Esophagus (tissue), 2 donors: ENCODE results near the gene WHAMM. TPM values are rescaled to one million over a fixed set of nuclear protein-coding genes. Genes with fewer than 3 reads are reported as not detected.

Source experiments
- H3K27ac ChIP-seq, 2 donors: one replicate each; pipeline ENCODE4 v1.5.1; 2013; ENCODE audit warnings: low read depth in 2 of 2, mild to moderate bottlenecking in 2 of 2, inconsistent platforms in 1 of 2, low read length in 1 of 2, moderate library complexity in 1 of 2
- H3K27me3 ChIP-seq, 2 donors: one replicate each; pipeline ENCODE4 v1.6.1; 2013; ENCODE audit warnings: low read length in 2 of 2, control low read depth in 1 of 2, mild to moderate bottlenecking in 1 of 2; ENCODE audit not compliant: insufficient read depth in 2 of 2, control insufficient read depth in 1 of 2
- H3K36me3 ChIP-seq, 2 donors: one replicate each; pipeline ENCODE4 v1.6.1; 2013; ENCODE audit warnings: low read length in 1 of 2; ENCODE audit not compliant: control insufficient read depth in 2 of 2, insufficient read depth in 2 of 2
- H3K4me1 ChIP-seq, 2 donors: one replicate each; pipeline ENCODE4 v1.6.1; 2013; ENCODE audit warnings: low read length in 1 of 2; ENCODE audit not compliant: control insufficient read depth in 2 of 2, insufficient read depth in 2 of 2
- H3K4me3 ChIP-seq, 2 donors: one replicate each; pipeline ENCODE4 v1.5.1; 2013; ENCODE audit warnings: low read length in 2 of 2, mild to moderate bottlenecking in 2 of 2, low read depth in 1 of 2, moderate library complexity in 1 of 2
- H3K9me3 ChIP-seq, 2 donors: one replicate each; pipeline ENCODE4 v1.6.1; 2013; ENCODE audit warnings: mild to moderate bottlenecking in 2 of 2, low read depth in 1 of 2, low read length in 1 of 2, moderate library complexity in 1 of 2; ENCODE audit not compliant: control insufficient read depth in 2 of 2, insufficient read depth in 1 of 2
- WGBS, 2 donors: extraction: QIAGEN DNeasy Blood & Tissue Kit; methylation state at CpG; one replicate each; pipeline ENCODE4 v1.1.7; 2013; 5-methylcytosine and 5-hydroxymethylcytosine counted together
- polyA plus RNA-seq, 2 donors: library from polyadenylated mRNA; stranded (reverse); fragments of 200-250 nt; gene quantifications; one replicate each; pipeline ENCODE4 v1.2.3, GENCODE V29; 2013
- donor health status: healthy with polysubstance abuse.
- donor health status: Bipolar disorder and iron deficiency.

WHAMM gene
- polyA plus RNA-seq, 2 donors = 4.1 to 4.5 TPM

DNA sequence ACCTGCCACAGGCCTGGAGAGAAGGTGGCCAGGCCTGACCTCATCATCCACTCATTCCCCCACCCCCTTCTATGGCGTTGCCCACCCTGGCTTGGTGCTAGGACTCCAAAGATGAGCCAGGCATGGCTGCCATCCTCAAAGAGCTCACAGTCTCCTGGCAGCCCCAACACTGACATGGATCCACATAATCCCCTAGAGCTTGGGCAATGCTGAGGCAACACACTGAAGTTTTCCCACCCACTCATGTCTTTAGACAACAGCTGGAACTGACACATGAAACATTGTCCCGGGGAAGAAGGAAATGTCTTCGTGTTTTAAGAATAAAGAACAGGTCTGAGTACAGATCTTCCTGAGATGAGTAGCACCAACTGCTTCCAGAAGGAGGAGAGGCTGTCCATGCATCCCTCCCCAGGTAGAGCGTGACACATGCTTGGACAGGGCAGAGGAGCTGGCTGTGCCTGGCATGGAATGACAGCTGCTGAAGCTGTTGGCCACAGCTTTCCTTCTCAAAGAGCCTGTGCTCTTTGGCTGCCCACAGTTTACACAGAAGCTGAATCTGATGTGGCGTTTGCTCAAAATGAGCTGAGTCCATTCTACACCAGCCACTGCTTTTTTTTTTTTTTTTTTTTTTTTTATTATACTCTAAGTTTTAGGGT is 73.0 kb downstream of the WHAMM start:
- Histone ChIP-seq H3K36me3 (no peaks in the 10 kb centered on the region), H3K27ac (no peak overlapping the region), H3K27me3 (no peaks in the 10 kb centered on the region), H3K4me3 (no peak overlapping the region), H3K9me3 (no peaks in the 10 kb centered on the region), H3K4me1 (no peaks in the 10 kb centered on the region)
- WGBS, 2 donors = 73 to 81% methylated on average over 5 of the region's 5 CpGs

Other genes starting within 250 kb of the WHAMM start
- under 1 TPM; 0.41 to 0.79 TPM for gene CPEB1, start 162.3 kb upstream of the WHAMM start, polyA plus RNA-seq
- 1 to 10 TPM; 1.1 to 2.8 TPM for gene AP3B2, start 99.8 kb upstream of the WHAMM start, polyA plus RNA-seq
- gene FSD2, start 3.6 kb upstream of the WHAMM start, polyA plus RNA-seq = under 1 TPM; 0.01 to 0.12 TPM
- gene HOMER2, start 143.1 kb downstream of the WHAMM start, polyA plus RNA-seq = 10 to 100 TPM; 13.8 to 23.0 TPM
- gene RAMAC, start 176.6 kb downstream of the WHAMM start, polyA plus RNA-seq = 10 to 100 TPM; 26.3 to 28.2 TPM
- gene C15orf40, start 202.0 kb downstream of the WHAMM start, polyA plus RNA-seq = 10 to 100 TPM; 17.0 to 19.5 TPM